Cardiac muscle cell (in vitro differentiated cells and primary cell): Measurements from ENCODE around the gene NGLY1. TPM values are rescaled to one million over a fixed set of nuclear protein-coding genes. Genes with fewer than 3 reads are reported as not detected.

ENCODE experiments used
- DNase-seq, 2 donors: peaks; one replicate each; pipeline versions ENCODE4 v3.0.0 to v3.0.0-alpha.2; 2010 to 2017; ENCODE audit warnings: low read depth in 1 of 2, low spot score in 1 of 2
- H3K27ac ChIP-seq: fragments of 200-600 bp; sonication (generic); 2 replicates; pipeline ENCODE4 v1.5.1; 2016
- H3K27me3 ChIP-seq: fragments of 200-600 bp; sonication (generic); 2 replicates; pipeline ENCODE4 v1.6.0; 2016; ENCODE audit warnings: control low read depth
- H3K36me3 ChIP-seq: fragments of 200-600 bp; sonication (generic); 2 replicates; pipeline ENCODE4 v1.5.1; 2016; ENCODE audit warnings: control low read depth
- H3K4me1 ChIP-seq: fragments of 200-600 bp; sonication (generic); 2 replicates; pipeline ENCODE4 v1.8.1; 2017; ENCODE audit warnings: low read depth, mild to moderate bottlenecking, mixed run types
- H3K4me3 ChIP-seq: fragments of 200-600 bp; sonication (generic); 2 replicates; pipeline ENCODE4 v1.5.1; 2016; ENCODE audit warnings: mild to moderate bottlenecking
- H3K9me3 ChIP-seq: fragments of 200-600 bp; sonication (generic); 2 replicates; pipeline ENCODE4 v1.5.1; 2017; ENCODE audit warnings: low read depth, mild to moderate bottlenecking, control low read depth
- CTCF ChIP-seq: IDR thresholded peaks from 2 replicates; pipeline ENCODE4 v1.5.1; 2012; ENCODE audit warnings: low read depth, mild to moderate bottlenecking, low read length
- polyA plus RNA-seq: library from polyadenylated mRNA; unstranded; fragments of >200 nt; fragmentation: Nextera tagmentation; extraction: Ambion mirVana; gene quantifications from 2 replicates; pipeline ENCODE4 v1.2.1, GENCODE V29; 2016
- total RNA-seq: library from RNA; depleted of rRNA; stranded (reverse); fragments of >200 nt; gene quantifications from 2 replicates; pipeline ENCODE4 v1.2.3, GENCODE V29; 2016

Gene NGLY1
- total and polyA plus RNA-seq, 2 experiments from 2014 or later, result 43.0 to 54.5 TPM

GRCh38 chr3:25783661-25784512 is 644 bp upstream of the NGLY1 start:
- H3K4me1 ChIP-seq, result peaks cover 19% of the 10 kb centered on the region
- H3K36me3 ChIP-seq, result no peaks in the 10 kb centered on the region
- H3K27me3 ChIP-seq, result no peaks in the 10 kb centered on the region
- no peaks in the 10 kb centered on the region for H3K9me3 ChIP-seq
- H3K27ac ChIP-seq, result no peak overlapping the region
- no peak for TF ChIP-seq CTCF
- peak overlapping the region; percentile 85 for H3K4me3 ChIP-seq
- DNase-seq, result peak; percentile 62 to 74

GRCh38 chr3:25782636-25782937 is 656 bp downstream of the NGLY1 start:
- no peak for DNase-seq
- Histone ChIP-seq H3K27ac (peak overlapping the region; percentile 71), H3K27me3 (no peaks in the 10 kb centered on the region), H3K36me3 (peaks cover 9% of the 10 kb centered on the region), H3K9me3 (no peaks in the 10 kb centered on the region), H3K4me1 (peaks cover 8% of the 10 kb centered on the region), H3K4me3 (peak overlapping the region; percentile 85)
- no peak for TF ChIP-seq CTCF

GRCh38 chr3:25781758-25782594 is 1.3 kb downstream of the NGLY1 start:
- TF ChIP-seq CTCF, result no peak

GRCh38 chr3:25781145-25781757 is 2.0 kb downstream of the NGLY1 start:
- Histone ChIP-seq H3K27me3 (no peaks in the 10 kb centered on the region), H3K4me3 (no peak overlapping the region), H3K27ac (no peak overlapping the region), H3K9me3 (no peaks in the 10 kb centered on the region), H3K4me1 (peaks cover 8% of the 10 kb centered on the region), H3K36me3 (peaks cover 11% of the 10 kb centered on the region)
- DNase-seq, result no peak
- no peak for TF ChIP-seq CTCF

More at GRCh38 chr3:25781758-25782594, 1.3 kb downstream of the NGLY1 start:
- H3K36me3 ChIP-seq, result peaks cover 11% of the 10 kb centered on the region
- H3K4me1 ChIP-seq, result peaks cover 8% of the 10 kb centered on the region
- no peaks in the 10 kb centered on the region for H3K9me3 ChIP-seq
- H3K27me3 ChIP-seq, result no peaks in the 10 kb centered on the region
- DNase-seq, result no peak
- no peak overlapping the region for H3K27ac ChIP-seq
- peak overlapping the region; percentile 85 for H3K4me3 ChIP-seq

GRCh38 chr3:25780618-25781017 is 2.6 kb downstream of the NGLY1 start:
- TF ChIP-seq CTCF, result no peak
- H3K9me3 ChIP-seq, result no peaks in the 10 kb centered on the region
- H3K36me3 ChIP-seq, result peaks cover 18% of the 10 kb centered on the region
- H3K4me1 ChIP-seq, result peaks cover 8% of the 10 kb centered on the region
- no peak overlapping the region for H3K27ac ChIP-seq
- H3K27me3 ChIP-seq, result no peaks in the 10 kb centered on the region
- no peak overlapping the region for H3K4me3 ChIP-seq
- DNase-seq, result no peak
